GM21825 (cell line): ENCODE data around the gene HCFC1R1.

Experiments used
- ATAC-seq: cut with Tn5 transposase; IDR thresholded peaks from one replicate; pipeline ENCODE4 v1.9.1; 2021; ENCODE audit warnings: mild to moderate bottlenecking, moderate library complexity; ENCODE audit not compliant: unreplicated experiment

Gene HCFC1R1

DNA sequence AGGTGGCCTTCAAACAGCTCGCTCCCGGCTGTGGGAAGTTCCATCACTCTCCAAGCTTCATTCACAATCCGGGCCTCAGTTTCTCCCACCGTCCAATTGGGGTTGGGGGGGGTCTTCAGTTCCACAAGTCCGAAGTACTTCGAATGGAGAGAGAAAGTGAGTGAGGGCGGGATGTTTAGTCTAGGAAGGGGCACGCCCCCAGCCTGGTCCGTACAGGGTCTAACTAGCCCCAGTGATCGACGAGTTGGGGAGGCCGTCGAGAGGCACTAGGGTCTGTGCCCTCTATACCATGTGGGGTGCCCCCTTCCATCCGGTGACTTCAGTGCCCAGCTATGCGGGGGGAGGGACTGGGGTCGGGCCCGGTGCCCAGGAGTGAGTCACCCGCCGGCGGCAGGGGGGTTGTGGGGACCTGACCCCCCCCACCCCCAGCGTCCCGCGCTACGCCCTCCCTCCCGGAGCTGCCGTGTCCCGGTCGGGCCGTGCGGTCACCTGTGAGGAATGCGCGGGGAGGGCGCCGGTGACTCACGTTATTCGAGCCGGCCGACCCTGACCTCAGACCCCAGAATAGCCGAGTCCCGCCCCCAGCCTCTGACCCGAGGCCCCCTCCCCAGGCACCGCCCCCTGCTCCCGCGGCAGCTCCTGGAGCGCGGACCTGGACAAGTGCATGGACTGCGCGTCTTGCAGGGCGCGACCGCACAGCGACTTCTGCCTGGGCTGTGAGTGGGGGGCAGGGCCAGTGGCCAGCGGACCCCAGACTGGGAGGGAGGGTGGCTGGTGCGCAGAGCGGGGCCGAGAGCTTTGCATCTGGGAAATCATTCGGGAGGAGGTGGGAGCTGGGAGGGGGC, 2.9 kb downstream of the HCFC1R1 start:
- ATAC-seq, result no peak

DNA sequence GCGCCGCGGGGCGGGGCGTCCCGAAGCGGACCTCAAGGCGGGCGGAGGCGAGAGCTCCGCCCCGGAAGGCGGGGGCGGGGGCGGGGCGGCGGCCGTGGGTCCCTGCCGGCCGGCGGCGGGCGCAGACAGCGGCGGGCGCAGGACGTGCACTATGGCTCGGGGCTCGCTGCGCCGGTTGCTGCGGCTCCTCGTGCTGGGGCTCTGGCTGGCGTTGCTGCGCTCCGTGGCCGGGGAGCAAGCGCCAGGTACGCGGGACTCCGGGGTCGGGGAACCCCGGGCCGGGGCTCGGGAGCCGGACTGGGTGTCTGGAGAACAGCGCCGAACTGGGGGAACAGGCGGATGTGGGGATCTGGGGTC, 3.5 kb downstream of the HCFC1R1 start, which contains the start of gene TNFRSF12A:
Gene TNFRSF12A, plus strand, starts transcription at position 122 of the 357 bp plus-strand sequence. Its CDS starts 30 bp downstream, at position 152.
- ATAC-seq, result peak; percentile 27

- no peak for ATAC-seq
These were observed 4.0 kb downstream of the HCFC1R1 start for GRCh38 chr16:3019594-3020246.

DNA sequence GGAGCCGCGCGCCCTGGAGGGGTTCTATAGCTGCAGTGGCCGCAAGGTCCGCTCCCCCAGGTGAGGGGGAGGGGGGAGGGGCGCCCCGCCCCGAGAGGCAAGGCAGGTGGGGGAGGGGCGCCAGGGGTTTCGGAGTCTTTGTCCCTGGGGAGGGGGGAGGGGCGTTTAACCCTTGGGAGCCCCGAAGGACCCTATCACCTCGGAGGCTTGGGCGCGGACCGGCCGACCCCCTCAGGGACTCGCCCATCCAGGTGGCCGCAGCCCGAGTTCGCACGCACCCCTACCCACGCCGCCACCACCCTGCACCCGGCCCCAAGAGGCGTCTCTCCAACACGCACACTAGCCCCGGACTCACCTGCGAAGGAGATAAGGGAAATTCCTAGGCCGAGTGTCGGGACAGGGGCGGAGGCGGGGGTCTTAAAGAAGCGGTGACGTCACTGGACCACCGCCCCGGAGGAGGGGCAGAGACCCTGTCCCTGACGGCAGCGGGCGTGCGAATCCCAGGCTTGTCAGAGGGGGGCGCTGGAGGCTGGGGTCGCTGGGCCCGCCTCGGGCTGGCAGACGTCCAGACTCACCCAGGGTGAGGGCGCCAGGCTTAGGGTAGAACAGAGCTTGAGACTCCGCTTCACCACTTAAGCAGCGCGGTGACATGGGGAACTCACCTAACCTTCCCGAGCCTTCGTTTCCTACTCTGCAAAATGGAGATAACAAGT, 5.8 kb downstream of the HCFC1R1 start, which contains the start of gene CLDN6:
Gene CLDN6, minus strand, starts transcription at position 390 of the 713 bp plus-strand sequence. CDS start 2,162 bp downstream, outside the sequence.
- ATAC-seq, result no peak

GRCh38 chr16:3017344-3017743, 6.4 kb downstream of the HCFC1R1 start:
- ATAC-seq, result no peak

GRCh38 chr16:3015865-3016521, 7.7 kb downstream of the HCFC1R1 start:
- no peak for ATAC-seq

GRCh38 chr16:3014971-3015370, 8.8 kb downstream of the HCFC1R1 start:
- ATAC-seq, result no peak

DNA sequence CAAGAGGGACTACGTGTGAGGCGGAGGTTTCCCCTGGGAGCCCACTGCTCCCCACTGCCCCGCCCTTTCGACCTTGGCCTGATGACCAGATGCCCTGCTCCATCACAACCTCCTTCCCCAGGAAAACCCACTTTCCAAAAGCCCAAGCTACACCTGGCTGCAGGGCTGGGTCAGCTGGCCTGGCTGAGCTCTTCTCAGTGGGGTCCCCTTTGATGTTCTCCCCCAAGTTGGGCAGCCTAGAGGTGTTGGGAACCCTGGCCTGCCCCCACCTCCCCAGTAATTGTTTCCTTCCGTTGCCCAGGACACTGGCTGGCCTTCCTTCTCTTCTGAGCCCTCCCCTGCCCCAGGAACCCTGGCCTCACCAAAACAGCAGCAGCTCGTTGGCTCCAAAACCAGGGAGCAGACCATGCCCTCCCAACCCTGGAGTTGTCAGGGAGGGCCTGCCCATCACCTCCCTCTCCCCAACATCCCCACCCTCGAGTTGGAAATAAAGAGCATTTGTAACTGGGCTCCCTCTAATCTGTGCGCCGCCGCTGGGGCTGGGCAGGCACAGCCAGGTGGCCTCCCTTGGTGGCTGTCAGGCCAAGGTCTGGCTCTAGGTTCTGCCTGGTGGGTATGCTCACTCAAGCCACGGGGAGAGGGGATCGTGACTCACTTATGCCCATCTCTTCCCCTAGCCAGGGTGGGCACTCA, 9.6 kb downstream of the HCFC1R1 start:
- ATAC-seq, result no peak

- no peak for ATAC-seq
These were observed 10.2 kb downstream of the HCFC1R1 start for GRCh38 chr16:3013491-3013951.

GRCh38 chr16:3012828-3013420, 10.8 kb downstream of the HCFC1R1 start, which contains the start of gene CLDN9:
CLDN9 (plus strand) TSS chr16:3012923; CDS start chr16:3013363, 440 bp downstream.
- ATAC-seq, result no peak

DNA sequence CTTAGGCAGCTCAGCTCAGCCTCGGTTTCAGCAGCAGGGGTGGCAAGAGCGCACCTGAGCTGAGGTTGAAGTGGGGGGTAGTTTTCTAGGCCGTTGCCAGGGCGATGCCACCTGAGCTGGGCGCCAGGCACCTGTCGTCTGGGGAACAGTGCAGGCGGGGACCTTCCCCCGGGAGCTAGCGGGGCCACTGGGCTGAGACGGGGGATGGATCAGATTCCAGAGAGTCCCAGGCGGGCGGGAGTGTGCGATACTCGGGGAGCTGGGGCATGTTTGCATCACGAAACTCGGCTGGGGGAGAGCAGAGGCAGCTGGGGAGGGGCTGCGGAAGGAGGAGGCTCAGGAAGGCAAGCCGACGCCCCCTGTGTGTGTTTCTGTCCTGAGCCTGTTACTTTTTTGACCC, 11.5 kb downstream of the HCFC1R1 start:
- no peak for ATAC-seq

DNA sequence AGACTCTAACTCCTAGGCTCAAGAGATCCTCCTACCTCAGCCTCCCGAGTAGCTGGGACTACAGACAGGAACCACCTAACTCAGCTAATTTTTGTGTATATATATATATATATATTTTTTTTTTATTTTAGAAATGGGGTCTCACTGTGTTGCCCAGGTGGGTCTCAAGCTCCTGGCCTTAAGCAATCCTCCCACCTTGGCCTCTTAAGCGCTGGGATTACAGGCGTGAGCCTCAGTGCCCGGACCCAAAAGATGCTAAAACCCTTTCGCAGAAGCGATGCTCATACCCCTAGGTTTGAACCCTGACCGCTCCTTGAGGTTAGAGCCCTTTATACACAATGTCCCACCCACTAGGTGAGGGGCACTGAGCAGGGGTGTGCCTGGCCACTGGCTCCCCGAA, 13.2 kb downstream of the HCFC1R1 start:
- no peak for ATAC-seq

- ATAC-seq, result no peak
These were observed 14.0 kb downstream of the HCFC1R1 start for GRCh38 chr16:3009568-3010390.

DNA sequence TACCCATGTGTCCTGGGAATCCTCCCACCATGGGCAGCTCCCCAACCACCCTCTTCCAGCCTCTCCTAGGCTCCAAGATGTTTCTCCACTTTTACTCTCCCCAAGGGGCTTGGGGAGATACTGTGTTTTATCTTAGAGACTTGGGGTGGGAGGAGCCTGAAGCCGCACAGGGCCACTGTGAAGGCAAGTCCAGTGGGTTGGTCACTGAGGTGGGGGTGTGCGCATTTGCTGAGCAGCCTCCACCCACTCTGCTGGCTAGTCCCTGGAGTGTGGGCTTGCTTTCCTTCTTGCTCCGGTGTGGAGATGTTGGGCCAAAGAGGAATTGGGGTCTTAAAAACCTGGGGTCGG, 15.1 kb downstream of the HCFC1R1 start:
- ATAC-seq, result no peak

- ATAC-seq, result no peak
These were observed 15.6 kb downstream of the HCFC1R1 start for GRCh38 chr16:3007957-3008689.

- no peak for ATAC-seq
These were observed 16.4 kb downstream of the HCFC1R1 start for GRCh38 chr16:3007059-3007956.

- ATAC-seq, result no peak
These were observed 18.9 kb downstream of the HCFC1R1 start for GRCh38 chr16:3004781-3005284.
